GM20000 (cell line): ENCODE results near the gene OSBPL7.

ENCODE experiments used
- DNase-seq: peaks from one replicate; pipeline ENCODE4 v3.0.0; 2012; ENCODE audit warnings: low spot score
- CTCF ChIP-seq: IDR thresholded peaks from 2 replicates; pipeline ENCODE4 v1.5.1; 2012; ENCODE audit warnings: mild to moderate bottlenecking, control low read depth; ENCODE audit errors: extremely low read depth, missing control alignments

The OSBPL7 gene

GRCh38 chr17:47807421-47807820 lies 14.2 kb downstream of the OSBPL7 start:
- DNase-seq = no peak
- TF ChIP-seq CTCF = no peak

GRCh38 chr17:47806913-47807255 lies 14.7 kb downstream of the OSBPL7 start:
- no peak for DNase-seq
- no peak for TF ChIP-seq CTCF

GRCh38 chr17:47806026-47806912 lies 15.3 kb downstream of the OSBPL7 start:
- no peak for TF ChIP-seq CTCF
- DNase-seq = no peak

GRCh38 chr17:47804461-47804860 lies 17.1 kb downstream of the OSBPL7 start:
- DNase-seq = no peak
- no peak for TF ChIP-seq CTCF

- no peak for TF ChIP-seq CTCF
- DNase-seq = no peak
These were observed 17.8 kb downstream of the OSBPL7 start for GRCh38 chr17:47803751-47804150.

- TF ChIP-seq CTCF = no peak
- no peak for DNase-seq
These were observed 18.4 kb downstream of the OSBPL7 start for GRCh38 chr17:47803201-47803600.

- TF ChIP-seq CTCF = peak; percentile 62
- DNase-seq = peak; percentile 84
These were observed 19.1 kb downstream of the OSBPL7 start for GRCh38 chr17:47802341-47803022.
